ENCODE results near the gene RGS1.

RGS1 gene

GRCh38 chr1:192584866-192585265 lies 9.3 kb downstream of the RGS1 start:
- no peak for DNase-seq

GRCh38 chr1:192587386-192588266 lies 12.1 kb downstream of the RGS1 start:
- no peak for DNase-seq

DNA sequence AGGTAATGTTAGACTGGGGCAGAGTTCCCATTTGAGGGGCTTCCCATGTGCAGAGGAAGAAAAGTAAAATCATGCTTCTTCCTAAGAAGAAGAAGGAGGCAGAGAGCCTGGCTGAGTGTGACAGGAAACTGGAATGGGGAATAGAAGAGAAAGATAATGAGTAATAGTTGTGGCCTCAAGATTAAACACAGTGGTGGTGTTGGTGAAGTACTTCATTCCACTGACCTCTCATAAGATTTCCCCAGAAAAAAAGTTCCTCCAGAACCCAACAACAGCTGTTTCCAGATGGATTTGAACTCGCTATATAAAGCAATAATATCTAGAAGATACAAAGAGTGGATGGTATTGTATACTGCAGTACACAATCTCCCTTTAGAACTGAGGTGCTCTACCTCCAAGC lies 13.0 kb downstream of the RGS1 start:
- DNase-seq: no peak

DNA sequence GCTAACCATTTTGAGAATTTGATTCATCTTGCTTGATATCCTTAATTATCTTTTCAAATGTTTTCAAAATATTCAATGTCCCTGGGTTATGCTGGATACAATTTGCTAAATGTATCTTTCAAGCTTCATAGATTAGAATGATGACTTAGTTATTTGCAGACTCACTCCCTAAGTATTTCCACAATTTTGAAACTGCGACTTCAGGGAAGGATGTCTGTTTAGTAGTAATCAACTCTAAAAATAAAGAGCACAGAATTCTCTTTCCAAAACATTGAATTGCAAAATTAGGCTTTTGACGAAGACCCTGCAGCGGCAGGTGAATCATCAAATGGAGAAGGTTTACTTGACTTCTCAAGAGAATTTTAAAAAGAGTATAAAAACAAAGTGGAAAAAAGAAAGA lies 14.2 kb downstream of the RGS1 start:
- no peak for DNase-seq

DNA sequence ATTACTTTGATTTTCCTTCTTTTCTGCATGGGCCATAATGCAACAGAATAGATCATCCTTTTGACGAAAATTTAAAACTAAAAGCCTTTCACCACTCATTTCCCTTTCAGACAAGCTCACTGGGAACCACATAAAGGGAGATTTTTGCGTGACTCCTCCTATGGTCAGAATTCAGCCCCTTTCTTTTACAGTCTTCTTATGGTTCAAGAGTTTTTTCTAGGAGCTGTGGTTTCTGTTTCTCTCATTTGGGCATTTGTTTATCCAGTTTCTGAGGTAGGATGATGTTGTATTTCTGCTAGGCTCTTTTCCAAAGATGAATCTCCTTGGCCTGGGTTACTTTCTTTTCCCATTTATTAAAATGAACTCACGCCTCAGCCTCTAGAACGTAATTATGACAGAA lies 16.9 kb downstream of the RGS1 start:
- DNase-seq: no peak

- DNase-seq: no peak
These were observed 17.6 kb downstream of the RGS1 start for GRCh38 chr1:192592981-192593708.

- DNase-seq: no peak
These were observed 19.7 kb downstream of the RGS1 start for GRCh38 chr1:192595299-192595698.

GRCh38 chr1:192598589-192598988 lies 23.0 kb downstream of the RGS1 start:
- DNase-seq: no peak

- no peak for DNase-seq
These were observed 24.7 kb downstream of the RGS1 start for GRCh38 chr1:192600275-192600674.

GRCh38 chr1:192601143-192601542 lies 25.6 kb downstream of the RGS1 start:
- DNase-seq: no peak

DNA sequence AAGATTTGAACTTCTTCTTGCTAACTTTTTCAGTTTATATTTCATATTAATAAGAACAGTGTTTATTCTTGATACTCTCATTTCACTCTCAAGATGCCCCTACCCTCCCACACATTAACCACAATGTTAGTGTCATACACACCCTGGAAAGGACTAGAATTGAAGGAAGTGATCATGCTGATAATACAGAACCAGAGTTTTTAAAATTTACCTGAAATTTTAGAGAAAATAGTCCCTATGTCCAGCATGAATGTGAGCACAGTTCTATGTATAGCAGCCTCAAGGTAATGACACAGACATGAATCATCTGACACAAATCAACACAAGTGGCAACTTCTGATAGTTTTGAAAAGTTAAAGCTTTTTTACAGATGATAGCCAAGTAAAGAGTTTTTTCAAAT lies 26.0 kb downstream of the RGS1 start:
- no peak for DNase-seq

- DNase-seq: no peak
These were observed 27.2 kb downstream of the RGS1 start for GRCh38 chr1:192602757-192603156.

- no peak for DNase-seq
These were observed 27.7 kb downstream of the RGS1 start for GRCh38 chr1:192603218-192603787.

DNA sequence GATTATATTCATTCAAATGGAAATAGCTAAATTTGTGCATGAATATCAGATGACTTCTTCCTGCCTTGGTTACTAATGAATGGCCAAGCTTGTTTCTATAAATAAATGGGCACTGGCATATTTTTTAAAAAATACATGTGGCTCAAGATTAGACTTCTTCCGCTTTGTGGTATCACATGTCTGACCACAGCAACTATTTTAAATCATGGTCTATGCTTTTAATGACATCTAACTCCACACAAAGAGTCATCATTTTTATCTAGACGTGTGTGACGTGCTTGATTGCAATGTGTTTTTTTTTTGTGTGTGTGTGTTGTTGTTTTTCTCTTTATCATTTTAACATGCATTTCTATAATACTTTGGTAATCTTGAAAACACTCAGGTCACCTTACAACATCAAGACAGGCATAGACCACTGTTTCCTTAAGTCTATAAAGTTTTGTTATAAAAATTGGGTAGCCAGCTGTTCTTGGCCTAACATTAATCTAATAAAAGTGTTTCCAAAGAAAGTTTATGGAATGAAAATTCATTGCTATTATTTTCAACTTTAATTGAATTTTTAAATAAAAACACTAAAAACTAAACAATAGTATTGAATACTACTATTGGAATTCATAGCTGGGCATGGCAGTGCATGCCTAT lies 29.5 kb downstream of the RGS1 start:
- no peak for DNase-seq

- DNase-seq: no peak
These were observed 33.1 kb downstream of the RGS1 start for GRCh38 chr1:192608671-192609070.

DNA sequence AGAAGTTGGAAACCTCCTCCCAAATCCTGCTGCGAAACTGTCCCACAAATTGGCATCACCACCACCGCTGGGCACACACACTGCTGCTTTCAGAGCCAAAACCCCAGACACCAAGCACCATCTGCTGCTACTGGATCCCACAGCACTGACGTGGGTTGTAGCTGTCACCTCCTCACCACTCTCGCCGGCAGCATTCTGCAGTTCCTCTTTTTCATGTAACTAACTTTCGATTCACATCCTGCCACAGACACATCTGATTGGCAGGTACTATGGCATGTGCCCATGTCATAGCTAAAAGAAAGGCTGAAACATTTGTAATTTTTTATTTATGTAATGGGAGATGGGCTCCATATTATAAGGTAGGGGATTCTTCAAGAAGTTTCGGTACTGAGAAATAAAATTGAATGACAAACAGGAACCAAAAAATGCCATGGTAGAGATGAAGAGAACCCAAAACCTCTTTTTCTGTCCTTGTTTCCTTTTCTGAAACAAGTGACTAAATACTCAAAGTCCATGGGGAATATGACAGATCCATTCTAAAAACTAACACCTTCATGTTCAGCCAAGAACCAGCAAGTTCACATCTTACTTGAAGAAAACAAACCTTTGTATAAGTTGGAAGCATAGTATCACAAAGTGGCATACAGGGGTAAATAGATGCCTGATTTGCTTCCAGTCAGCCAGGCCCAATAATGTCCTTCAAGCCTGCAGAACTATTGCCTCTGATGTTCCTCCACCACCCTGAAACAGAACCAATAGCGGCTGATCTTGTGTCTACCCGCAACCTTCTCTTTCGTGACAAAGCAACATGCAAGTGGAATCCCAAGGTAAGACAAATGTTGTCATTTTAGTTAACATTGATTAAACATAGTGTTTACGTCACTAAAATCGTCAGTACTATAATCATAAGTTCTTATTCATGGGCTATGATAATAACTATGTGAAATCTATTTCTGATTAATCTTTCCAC lies 33.8 kb downstream of the RGS1 start:
- DNase-seq: peak; percentile 41 to 55

GRCh38 chr1:192610112-192610889 lies 34.7 kb downstream of the RGS1 start:
- no peak for DNase-seq

DNA sequence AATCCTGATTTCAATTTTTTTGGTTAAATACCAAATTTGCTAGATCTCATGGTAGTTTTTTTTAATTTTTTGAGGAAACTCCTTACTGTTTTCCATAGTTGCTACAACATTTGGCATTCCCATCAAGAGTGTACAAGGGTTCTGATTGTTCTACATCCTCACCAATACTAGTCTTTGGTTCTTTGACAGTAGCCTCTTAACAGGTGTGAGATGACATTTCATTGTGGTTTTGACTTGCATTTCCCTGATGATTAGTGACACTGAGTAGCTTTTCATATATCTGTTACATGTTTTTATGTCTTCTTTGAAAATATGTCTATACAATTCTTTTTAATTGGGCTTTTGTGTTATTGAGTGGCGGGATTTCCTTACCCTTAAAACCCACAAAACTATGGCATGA lies 39.5 kb downstream of the RGS1 start:
- DNase-seq: no peak

- DNase-seq: no peak
These were observed 44.6 kb downstream of the RGS1 start for GRCh38 chr1:192620071-192620635.

GRCh38 chr1:192626366-192627179 lies 51.0 kb downstream of the RGS1 start:
- no peak for DNase-seq

All from activated CD4-positive, alpha-beta T cell treated with anti-CD3 and anti-CD28 coated beads for 4 hours (primary cell).